Spleen (tissue), 11 donors: ENCODE measurements around the gene FHAD1. TPM values are rescaled to one million over a fixed set of nuclear protein-coding genes. Genes with fewer than 3 reads are reported as not detected.
A peak's percentile ranks its signal among the peaks of the same experiment; 100 is the strongest.

ENCODE experiments used
- DNase-seq: peaks from one replicate; pipeline ENCODE4 v3.0.0-alpha.2; 2020
- H3K27ac ChIP-seq, 8 donors: fragments of 200-600 bp; sonication (generic) in 7 of 8; 1 replicate in 4 of 8; 2 replicates in 4 of 8; pipeline versions ENCODE4 v1.5.0 to v1.8.0; 2016 to 2021; ENCODE audit warnings: inconsistent platforms in 4 of 8, mild to moderate bottlenecking in 4 of 8, moderate library complexity in 1 of 8
- H3K27me3 ChIP-seq, 7 donors: fragments of 200-600 bp; sonication (generic) in 6 of 7; replicated peaks in 1 of 7; 1 replicate in 4 of 7; 2 replicates in 3 of 7; pipeline versions ENCODE4 v1.5.0 to v1.8.0; 2016 to 2021; ENCODE audit warnings: inconsistent platforms in 3 of 7, mild to moderate bottlenecking in 1 of 7
- H3K36me3 ChIP-seq, 6 donors: fragments of 200-600 bp; sonication (generic) in 5 of 6; 1 replicate in 4 of 6; 2 replicates in 2 of 6; pipeline versions ENCODE4 v1.5.0 to v1.8.0; 2016 to 2021; ENCODE audit warnings: inconsistent platforms in 2 of 6
- H3K4me1 ChIP-seq, 6 donors: fragments of 200-600 bp; sonication (generic) in 5 of 6; 1 replicate in 3 of 6; 2 replicates in 3 of 6; pipeline versions ENCODE4 v1.5.0 to v1.8.0; 2016 to 2021; ENCODE audit warnings: inconsistent platforms in 3 of 6
- H3K4me3 ChIP-seq, 8 donors: fragments of 200-600 bp; sonication (generic) in 7 of 8; 1 replicate in 4 of 8; 2 replicates in 4 of 8; pipeline versions ENCODE4 v1.5.0 to v1.8.0; 2016 to 2021; ENCODE audit warnings: inconsistent platforms in 4 of 8, mild to moderate bottlenecking in 4 of 8, moderate library complexity in 2 of 8
- H3K9me3 ChIP-seq, 8 donors: fragments of 200-600 bp; sonication (generic) in 7 of 8; 1 replicate in 4 of 8; 2 replicates in 4 of 8; pipeline versions ENCODE4 v1.5.0 to v1.8.0; 2016 to 2021; ENCODE audit warnings: inconsistent platforms in 4 of 8
- CTCF ChIP-seq, 11 experiments: fragments of 200-600 bp in 7 of 11; fragments of 450-650 bp in 4 of 11; sonication (generic) in 4 of 11; IDR thresholded peaks in 8 of 11; conservative IDR thresholded peaks in 3 of 11; 1 replicate in 7 of 11; 2 replicates in 4 of 11; pipeline versions ENCODE4 v1.4.0 to v1.8.0; 2016 to 2021; ENCODE audit warnings: antibody characterized with exemption in 11 of 11, inconsistent platforms in 4 of 11, mild to moderate bottlenecking in 1 of 11
- POLR2A ChIP-seq, 3 donors: fragments of 450-650 bp; IDR thresholded peaks; one replicate each; pipeline ENCODE4 v1.5.1; 2017; ENCODE audit warnings: antibody characterized with exemption in 3 of 3, mild to moderate bottlenecking in 1 of 3
- POLR2AphosphoS5 ChIP-seq, 3 donors: sonication (generic); formaldehyde crosslinking; IDR thresholded peaks; one replicate each; pipeline ENCODE4 v1.5.1; 2017; ENCODE audit warnings: antibody characterized with exemption in 3 of 3
- WGBS, 5 donors: extraction: QIAGEN DNeasy Blood & Tissue Kit in 3 of 5; methylation state at CpG; one replicate each; pipeline versions ENCODE4 v1.1.5 to v1.1.7; 2013 to 2018; 5-methylcytosine and 5-hydroxymethylcytosine counted together
- intact Hi-C: fragments of 100-400 bp; cut with DNase I; formaldehyde crosslinking; loops from one replicate; pipeline ENCODE4 v1.15.0; 2023; ENCODE audit warnings: low total_unique reads
- polyA plus RNA-seq, 3 donors: library from polyadenylated mRNA; stranded (reverse); fragments of 200-250 nt; gene quantifications; one replicate each; pipeline ENCODE4 v1.2.1, GENCODE V29; 2013
- total RNA-seq, 7 donors: library from RNA; depleted of rRNA in 3 of 7; stranded (reverse); fragments of >200 nt in 3 of 7; fragmentation: NEBNext Ultra II Directional in 4 of 7; extraction: Animal tissue kit (Norgen Biotek cat#: 25700) in 4 of 7; gene quantifications; one replicate each; pipeline versions ENCODE4 v1.1.0 to v1.2.1, GENCODE V29; 2016 to 2021
- donor health status: healthy with polysubstance abuse.
- donor health status: DM: no; HTN: no; CAD: no; lungs with moderate emphysema.
- donor health status: DM: no; HTN: no; CAD: no.
- donor health status: Bipolar disorder and iron deficiency.
- donor health status: healthy.
- donor health status: DM: no; HTN: no; CAD: no.
- donor health status: DM: yes; HTN: yes; CAD: no.

The FHAD1 gene
- total and polyA plus RNA-seq, 10 donors, result 0.22 to 1.0 (median 0.28) TPM; not detected in 3

GRCh38 chr1:15257309-15257708, 10.3 kb downstream of the FHAD1 start:
- 77 to 88% (median 83%) methylated on average over 14 of the region's 14 CpGs for WGBS, 5 donors
- peaks cover 8 to 51% (median 23%) of the 10 kb centered on the region in 6 donors for H3K4me1 ChIP-seq
- no peaks in the 10 kb centered on the region for H3K9me3 ChIP-seq
- peak overlapping the region in 1 of 8 donors; percentile 75 for H3K27ac ChIP-seq
- H3K27me3 ChIP-seq, result peaks cover 0 to 5% (median 0%) of the 10 kb centered on the region in 7 donors
- TF ChIP-seq POLR2AphosphoS5 (IDR thresholded peaks at IDR 0.05), result no peak
- no peak for TF ChIP-seq POLR2A (IDR thresholded peaks at IDR 0.05)
- no peak for TF ChIP-seq CTCF (IDR thresholded peaks at IDR 0.05 in 8 of 11, conservative IDR thresholded peaks at IDR 0.05 in 3 of 11)
- H3K36me3 ChIP-seq, result no peaks in the 10 kb centered on the region
- intact Hi-C loops, result no loop called here
- DNase-seq, result no peak
- H3K4me3 ChIP-seq, result no peak overlapping the region

- Histone ChIP-seq H3K36me3 (no peaks in the 10 kb centered on the region), H3K9me3 (no peaks in the 10 kb centered on the region), H3K27ac (peak overlapping the region in 5 of 8 donors; percentile 42 to 81 (median 75)), H3K4me3 (no peak overlapping the region), H3K27me3 (peaks cover 0 to 5% (median 0%) of the 10 kb centered on the region in 7 donors), H3K4me1 (peaks cover 8 to 39% (median 20%) of the 10 kb centered on the region in 6 donors)
- TF ChIP-seq CTCF (IDR thresholded peaks at IDR 0.05 in 8 of 11, conservative IDR thresholded peaks at IDR 0.05 in 3 of 11), result no peak
- peak in 1 of 3 donors; percentile 11 for TF ChIP-seq POLR2AphosphoS5 (IDR thresholded peaks at IDR 0.05)
- WGBS, 5 donors, result 71 to 82% (median 76%) methylated on average over 13 of the region's 13 CpGs
- intact Hi-C loops, result no loop called here
- DNase-seq, result no peak
Measured at GRCh38 chr1:15258833-15259621, 12.0 kb downstream of the FHAD1 start.

- DNase-seq, result no peak
- Histone ChIP-seq H3K9me3 (peaks cover 0 to 2% (median 0%) of the 10 kb centered on the region in 8 donors), H3K4me1 (peaks cover 8 to 39% (median 20%) of the 10 kb centered on the region in 6 donors), H3K4me3 (no peak overlapping the region), H3K27me3 (peaks cover 0 to 5% (median 0%) of the 10 kb centered on the region in 7 donors), H3K27ac (peak overlapping the region in 5 of 8 donors; percentile 8 to 81 (median 75)), H3K36me3 (no peaks in the 10 kb centered on the region)
- whole genome bisulfite sequencing, 5 donors, result 83 to 92% (median 90%) methylated on average over 9 of the region's 9 CpGs
- intact Hi-C loops, result loop anchor here (10.0 kb wide), 1 partner anchor 105 kb away; the partner anchor contains the start of gene TMEM51
- TF ChIP-seq CTCF (IDR thresholded peaks at IDR 0.05 in 8 of 11, conservative IDR thresholded peaks at IDR 0.05 in 3 of 11) (no peak), POLR2AphosphoS5 (IDR thresholded peaks at IDR 0.05) (no peak), POLR2A (IDR thresholded peaks at IDR 0.05) (no peak)
Measured at GRCh38 chr1:15259622-15260007, 12.6 kb downstream of the FHAD1 start.
